ENCODE measurements around the gene BCAS2.

Gene BCAS2

DNA sequence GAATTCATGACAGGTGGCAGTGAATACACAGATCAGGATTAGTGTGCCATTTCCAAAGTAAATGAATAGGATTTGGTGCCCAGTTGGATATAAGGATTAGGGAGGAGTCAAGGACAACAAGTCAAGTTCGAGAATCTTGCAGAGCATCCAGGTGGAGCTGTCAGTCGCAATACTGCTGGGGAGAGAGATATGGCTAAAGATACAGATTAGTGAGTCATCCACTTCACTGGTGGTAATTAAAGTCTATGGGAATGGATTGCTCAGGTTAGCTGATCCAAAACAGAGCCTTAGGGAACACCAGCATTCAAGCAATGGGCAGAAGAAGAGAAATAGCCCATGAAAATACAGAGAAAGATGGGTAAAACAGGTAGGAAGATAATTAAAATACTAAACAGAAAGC lies 26.8 kb downstream of the BCAS2 start:
- no peak for DNase-seq

DNA sequence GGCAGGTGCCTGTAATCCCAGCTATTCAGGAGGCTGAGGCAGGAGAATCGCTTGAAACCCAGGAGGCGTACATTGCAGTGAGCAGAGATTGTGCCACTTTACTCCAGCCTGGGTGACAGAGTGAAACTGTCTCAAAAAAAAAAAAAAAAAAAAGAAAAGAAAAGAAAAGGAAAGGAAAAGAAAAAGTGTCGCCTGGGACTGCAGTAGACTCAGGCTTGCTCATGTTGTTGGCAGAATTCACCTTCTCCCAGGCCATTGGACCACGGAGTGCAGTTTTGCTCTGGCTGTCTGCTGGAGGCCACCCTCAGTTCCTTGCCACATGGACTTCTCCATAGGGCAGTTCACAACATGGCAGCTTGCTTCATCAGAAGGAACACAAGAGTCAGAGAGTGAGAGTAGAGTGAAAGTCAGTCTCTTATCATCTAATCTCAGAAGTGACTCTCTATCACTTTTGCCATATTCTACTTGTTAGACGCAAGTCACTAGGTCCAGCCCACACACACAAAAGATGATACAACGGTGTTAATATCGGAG lies 29.2 kb downstream of the BCAS2 start:
- no peak for DNase-seq

DNA sequence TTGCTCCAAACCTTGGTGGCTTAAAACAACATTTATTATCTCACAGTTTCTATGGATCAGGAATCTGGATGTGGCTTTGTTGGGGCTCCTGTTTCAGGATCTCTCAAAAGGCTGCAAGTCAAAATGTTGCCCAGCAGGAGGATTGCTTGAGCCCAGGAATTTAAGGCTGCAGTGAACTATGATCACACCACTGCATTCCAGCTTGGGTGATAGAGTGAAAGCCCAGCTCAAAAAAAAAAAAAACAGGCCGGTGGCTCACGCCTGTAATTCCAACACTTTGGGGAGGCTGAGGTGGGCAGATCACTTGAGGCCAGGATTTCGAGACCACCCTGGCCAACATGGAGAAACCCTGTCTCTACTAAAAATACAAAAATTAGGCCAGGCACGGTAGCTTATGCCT lies 30.0 kb downstream of the BCAS2 start:
- no peak for DNase-seq

DNA sequence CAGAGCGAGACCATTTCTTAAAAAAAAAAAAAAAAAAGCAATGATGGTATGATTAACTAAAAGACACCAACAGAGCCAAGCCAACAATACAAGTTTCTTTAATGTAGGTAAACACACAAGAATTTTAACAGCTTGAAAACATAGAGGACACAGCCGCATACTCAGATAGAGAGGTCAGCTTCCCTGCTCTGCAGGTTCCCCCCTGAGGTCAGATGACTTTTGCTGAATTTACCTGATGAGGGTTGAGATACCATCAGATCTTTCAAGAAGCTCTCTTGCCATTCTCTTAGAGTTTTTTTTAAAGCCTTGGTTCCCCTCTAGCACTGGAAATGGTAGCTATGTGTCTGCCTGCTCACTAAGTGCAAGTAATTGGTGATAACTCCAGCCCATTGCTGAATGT lies 31.1 kb downstream of the BCAS2 start:
- no peak for DNase-seq

DNA sequence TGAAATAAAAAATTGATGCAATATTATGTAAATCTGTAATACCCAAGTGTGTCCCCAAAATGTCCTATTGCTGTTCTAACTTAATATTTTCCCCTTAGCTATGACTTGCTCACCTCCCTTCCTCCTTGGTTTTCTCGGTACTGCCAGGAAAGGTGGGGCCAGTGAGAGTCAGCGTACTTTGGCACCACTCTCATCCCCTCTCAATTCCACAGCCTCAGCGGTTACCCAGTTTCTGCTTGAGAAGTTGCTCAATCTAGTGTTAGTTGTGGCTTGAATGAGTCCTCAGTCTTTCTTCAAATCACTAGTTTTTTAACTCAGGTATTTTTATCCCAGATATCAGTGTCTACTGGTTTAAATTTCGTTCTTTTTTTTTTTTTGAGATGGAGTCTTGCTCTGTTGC lies 32.3 kb downstream of the BCAS2 start:
- no peak for DNase-seq

DNA sequence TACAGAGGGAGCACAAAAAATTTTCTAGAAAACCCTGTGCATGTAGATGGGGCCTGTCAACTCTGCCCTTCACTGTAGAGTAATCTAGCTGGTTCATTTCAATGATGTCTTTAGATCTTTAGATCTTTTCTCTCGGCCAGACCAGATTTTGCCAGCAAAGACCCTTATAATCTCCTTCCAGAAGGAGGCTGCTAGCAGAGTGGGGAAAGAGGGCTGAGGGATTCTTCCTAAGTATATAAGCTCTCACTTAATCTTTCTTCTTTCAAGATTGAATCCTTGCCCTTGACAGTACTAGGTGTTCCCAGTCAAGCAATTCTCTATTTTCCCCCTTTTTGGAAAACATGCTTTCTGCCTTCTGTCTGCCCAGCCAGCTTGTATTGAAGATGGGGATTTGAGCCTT lies 34.3 kb downstream of the BCAS2 start:
- no peak for DNase-seq

DNA sequence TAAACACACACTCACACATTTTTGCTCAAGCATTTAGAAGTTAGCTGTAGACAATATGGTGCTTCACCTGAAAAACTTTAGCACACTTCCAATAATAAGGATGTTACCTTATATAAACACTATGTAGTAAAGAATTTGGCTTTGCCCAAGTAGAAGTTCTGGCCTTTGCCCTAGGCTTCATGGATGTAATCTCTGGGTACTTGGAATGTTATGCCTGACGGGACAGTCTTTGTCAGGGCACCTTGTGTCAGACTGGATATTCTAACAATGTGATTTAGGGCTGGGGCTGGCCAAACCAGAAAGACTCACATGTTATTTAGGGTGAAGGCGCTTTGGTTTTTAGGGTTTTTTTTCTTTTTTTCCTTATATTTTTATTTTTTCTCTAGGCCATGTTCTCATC lies 35.6 kb downstream of the BCAS2 start:
- no peak for DNase-seq

DNA sequence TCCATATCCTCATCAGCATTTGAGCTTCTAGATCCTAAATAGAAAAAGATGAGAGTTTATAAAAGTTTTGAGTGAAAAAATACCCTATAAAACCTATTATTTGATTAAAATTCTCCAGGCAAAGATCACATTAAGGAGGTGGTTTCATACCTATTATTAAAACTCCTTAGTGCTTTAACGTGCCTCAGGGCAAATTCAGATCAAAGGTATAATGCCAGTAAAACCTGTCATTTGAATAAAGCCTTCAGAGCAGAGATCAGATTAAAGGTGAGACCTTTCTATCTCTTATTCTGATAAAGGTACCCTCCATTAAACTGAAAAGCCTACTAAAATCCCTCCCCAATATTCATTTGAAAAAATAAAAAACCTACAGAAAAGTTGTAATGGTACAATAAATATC lies 36.1 kb downstream of the BCAS2 start:
- DNase-seq, result no peak

DNA sequence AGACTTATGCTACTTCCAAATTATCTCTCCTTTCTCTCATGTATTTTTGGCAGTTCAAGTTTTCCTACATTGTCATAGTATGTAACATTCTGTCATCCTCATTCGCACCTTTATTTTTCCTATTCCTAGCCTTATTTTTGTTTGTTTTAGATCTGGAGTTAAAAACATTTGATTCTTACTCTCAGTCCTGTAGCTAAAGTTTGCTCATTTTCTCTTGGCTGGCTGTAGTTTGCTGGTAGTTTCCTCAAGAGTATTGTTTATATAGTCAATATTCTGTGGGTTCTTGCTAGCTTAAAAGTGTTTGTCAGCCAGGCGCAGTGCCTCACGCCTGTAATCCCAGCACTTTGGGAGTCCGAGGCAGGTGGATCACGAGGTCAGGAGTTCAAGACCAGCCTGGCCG lies 40.6 kb downstream of the BCAS2 start:
- no peak for DNase-seq

DNA sequence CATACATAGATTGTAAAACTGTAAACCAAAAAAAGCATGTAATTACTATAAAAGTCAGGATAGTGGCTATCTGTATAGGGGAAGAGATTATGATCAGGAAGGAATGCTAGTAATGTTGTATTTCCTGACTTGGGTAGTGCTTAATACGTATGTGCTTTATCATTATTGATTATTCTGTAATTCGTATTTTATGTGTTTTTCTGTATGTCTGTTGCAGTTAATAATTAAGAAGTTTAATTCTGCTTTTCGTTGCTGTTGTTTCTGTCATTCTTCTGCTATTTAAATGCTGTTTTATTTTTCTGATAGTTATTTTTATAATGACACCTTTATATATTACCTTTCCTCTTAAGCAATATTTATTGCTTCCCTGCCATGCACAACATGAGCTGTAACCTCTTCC lies 41.1 kb downstream of the BCAS2 start:
- DNase-seq, result no peak

DNA sequence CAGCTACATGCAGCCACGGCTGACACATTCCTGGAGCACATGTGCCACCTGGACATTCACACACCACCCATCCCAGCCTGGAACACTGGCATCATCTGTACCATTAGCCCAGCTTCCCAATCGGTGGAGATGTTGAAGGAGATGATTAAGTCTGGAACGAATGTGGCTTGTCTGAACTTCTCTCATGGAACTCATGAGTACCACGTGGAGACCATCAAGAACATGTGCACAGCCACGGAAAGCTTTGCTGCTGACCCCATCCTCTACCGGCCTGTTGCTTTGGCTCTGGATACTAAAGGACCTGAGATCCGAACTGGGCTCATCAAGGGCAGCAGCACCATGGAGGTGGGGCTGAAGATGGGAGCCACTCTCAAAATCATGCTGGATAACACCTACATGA lies 45.4 kb downstream of the BCAS2 start:
- no peak for DNase-seq

DNA sequence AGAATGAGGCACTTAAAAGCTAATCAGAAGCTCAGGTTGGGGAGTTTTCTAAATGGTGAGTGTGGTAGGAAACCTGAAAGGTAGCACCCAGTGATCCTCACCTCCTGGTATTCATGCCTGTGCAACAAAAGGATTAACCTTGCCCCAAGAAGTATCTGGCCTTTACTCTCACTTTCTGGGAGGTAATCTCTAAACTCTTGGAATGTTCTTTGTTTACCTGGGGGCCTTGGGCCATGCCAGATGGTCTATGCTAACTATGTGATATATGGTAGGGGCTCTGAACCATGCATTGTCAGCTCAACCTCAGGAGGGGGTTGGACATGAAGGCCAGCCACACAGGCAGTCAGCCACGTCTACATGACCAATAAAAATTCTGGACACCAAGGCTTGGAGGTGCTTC lies 46.0 kb downstream of the BCAS2 start:
- DNase-seq, result no peak

DNA sequence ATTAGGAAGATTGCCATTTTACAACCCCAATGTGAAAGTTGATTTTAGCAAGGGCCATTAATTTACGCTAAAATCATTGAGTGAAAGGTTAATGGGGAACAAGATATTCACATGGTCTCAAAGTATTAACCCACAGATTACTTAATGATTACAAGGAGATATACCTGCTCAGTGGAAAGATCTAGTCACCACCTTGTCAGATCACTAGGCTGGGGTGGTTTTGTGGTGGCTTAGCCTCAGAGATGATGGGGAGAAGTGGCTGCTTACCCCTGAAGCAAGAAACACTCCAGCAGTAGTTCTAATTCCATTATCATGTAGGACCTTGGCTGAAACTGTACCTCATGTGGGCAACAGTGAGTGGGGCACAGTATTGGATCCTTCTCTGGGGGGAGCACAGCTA lies 50.3 kb downstream of the BCAS2 start:
- no peak for DNase-seq

DNA sequence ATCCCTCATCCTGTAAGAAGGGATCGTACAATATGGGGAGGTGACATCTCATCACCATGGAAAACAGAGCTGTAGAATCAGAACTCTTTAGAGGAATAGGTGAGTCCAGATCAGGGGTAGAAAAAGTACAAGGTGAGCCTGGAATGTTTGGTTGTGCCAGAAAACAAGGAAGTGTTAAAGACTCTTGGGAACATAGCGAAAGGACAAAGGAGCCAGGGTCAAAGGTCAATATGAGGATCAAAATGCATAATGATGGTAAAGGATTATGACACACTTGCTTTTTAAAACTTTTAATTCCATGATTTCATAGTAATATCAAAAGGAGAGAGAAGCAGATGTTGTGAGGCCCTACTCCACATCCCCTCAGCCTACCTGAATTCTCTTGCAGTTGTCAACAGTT lies 51.2 kb downstream of the BCAS2 start:
- no peak for DNase-seq

DNA sequence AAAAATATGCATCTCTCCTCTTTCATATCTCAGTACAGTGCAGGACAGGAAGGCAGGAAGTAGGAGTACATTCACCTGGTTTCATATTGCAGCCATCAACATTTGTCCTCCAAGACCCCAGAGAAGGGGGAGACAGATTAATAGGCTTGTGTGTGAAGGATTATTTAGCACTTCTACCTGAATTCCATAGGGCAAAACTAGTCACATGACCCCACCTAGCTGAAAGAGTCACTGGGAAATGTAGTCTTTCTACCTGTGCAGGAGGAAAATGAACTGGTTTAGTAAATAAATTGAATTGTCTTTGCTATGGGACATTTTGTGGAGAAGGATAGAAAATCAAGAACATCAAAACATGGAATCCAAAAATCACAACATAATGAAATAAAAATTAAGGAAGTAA lies 56.5 kb downstream of the BCAS2 start:
- DNase-seq, result no peak

DNA sequence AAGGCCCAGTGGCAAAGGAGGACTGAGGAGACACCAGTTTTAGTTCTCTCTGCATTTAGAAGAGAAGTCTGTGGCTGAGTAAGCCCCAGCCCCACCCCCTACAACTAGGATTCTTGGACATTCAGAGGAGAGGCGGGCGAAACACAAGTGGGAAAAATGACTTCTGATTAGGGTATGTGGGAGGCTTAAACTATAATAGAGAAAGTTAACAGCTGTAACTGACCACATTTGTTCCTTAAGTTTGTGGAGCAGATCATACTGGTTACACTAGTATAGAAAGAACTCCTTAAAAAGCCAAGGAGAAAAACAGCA lies 59.2 kb downstream of the BCAS2 start:
- no peak for DNase-seq

DNA sequence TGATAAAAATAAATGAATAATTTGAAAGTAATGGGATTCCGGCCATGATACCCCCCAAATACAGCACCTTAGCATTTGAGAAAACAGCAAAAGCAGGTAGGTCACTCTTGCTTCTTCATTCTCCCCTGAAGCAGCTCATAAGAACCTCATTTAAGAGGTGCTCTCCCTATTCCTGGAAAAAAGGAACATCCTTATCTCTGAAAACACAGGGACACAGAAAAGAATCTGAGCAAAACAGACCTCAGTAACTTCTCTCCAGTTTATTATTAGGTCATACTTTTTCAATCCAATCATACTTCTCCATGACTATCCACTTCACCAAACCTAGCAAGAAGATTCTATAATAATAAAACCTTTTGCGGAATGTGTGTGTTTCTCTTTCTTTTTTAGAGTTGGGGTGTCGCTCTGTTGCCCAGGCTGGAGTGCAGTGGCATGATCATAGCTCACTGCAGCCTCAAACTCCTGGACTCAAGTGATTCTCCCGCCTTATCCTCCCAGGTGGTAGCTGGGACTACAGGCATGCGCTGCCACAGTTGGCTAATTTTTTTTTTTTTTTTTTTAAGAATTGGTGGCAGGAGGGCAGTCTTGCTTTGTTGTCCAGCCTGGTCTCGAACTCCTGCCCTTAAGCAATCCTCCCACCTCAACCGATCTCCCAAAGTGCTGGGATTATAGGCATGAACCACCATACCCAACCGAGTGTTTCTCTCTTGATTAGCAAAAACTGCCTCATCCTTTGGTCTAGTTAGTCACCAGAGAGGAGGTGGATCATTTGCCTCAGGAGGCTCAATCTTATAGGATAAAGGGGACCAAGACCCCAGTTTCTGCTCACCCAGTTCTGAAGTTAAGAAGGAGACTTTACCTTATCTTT lies 59.8 kb downstream of the BCAS2 start:
- no peak for DNase-seq

All from inflammatory macrophage treated with lipopolysaccharide for 4 hours (primary cell).